Mucosa of descending colon (tissue), 3 donors: Measurements from ENCODE around the gene SORCS2. TPM values are rescaled to one million over a fixed set of nuclear protein-coding genes. Genes with fewer than 3 reads are reported as not detected.

ENCODE experiments used
- ATAC-seq: fragments of 200-7000 bp; cut with Tn5 transposase; one replicate; pipeline ENCODE4 v1.9.1; 2020; ENCODE audit warnings: mild to moderate bottlenecking, moderate library complexity
- DNase-seq, 3 donors: peaks; one replicate each; pipeline ENCODE4 v3.0.0-alpha.2; 2020
- H3K36me3 ChIP-seq: fragments of 200-600 bp; one replicate; pipeline ENCODE4 v1.8.0; 2021; ENCODE audit warnings: low read depth, mild to moderate bottlenecking
- H3K4me1 ChIP-seq: fragments of 200-600 bp; one replicate; pipeline ENCODE4 v1.8.0; 2021; ENCODE audit warnings: low read depth, mild to moderate bottlenecking
- H3K4me3 ChIP-seq: fragments of 200-600 bp; one replicate; pipeline ENCODE4 v1.8.0; 2021; ENCODE audit warnings: mild to moderate bottlenecking
- H3K9me3 ChIP-seq: fragments of 200-600 bp; one replicate; pipeline ENCODE4 v1.8.0; 2021; ENCODE audit warnings: mild to moderate bottlenecking
- CTCF ChIP-seq: fragments of 200-600 bp; IDR thresholded peaks from one replicate; pipeline ENCODE4 v1.8.0; 2022; ENCODE audit warnings: antibody characterized with exemption, mild to moderate bottlenecking
- intact Hi-C, 2 donors: fragments of 100-400 bp; cut with DNase I in 1 of 2; cut with micrococcal nuclease in 1 of 2; formaldehyde crosslinking; loops; one replicate each; pipeline versions ENCODE4 v1.11.0 to v1.11.1; 2022; cut with DNase I, micrococcal nuclease
- total RNA-seq, 3 donors: library from RNA; stranded (reverse); fragmentation: NEBNext Ultra II Directional in 2 of 3; extraction: Animal tissue kit (Norgen Biotek cat#: 25700) in 2 of 3; gene quantifications; one replicate each; pipeline versions ENCODE4 v1.2.1 to v1.2.4, GENCODE V29; 2021 to 2023
- donor health status: DM: no; HTN: no; CAD: no; lungs with moderate emphysema.
- donor health status: DM: no; HTN: no; CAD: no.
- donor health status: DM: no; HTN: yes; CAD: no.

SORCS2 gene
- total RNA-seq, 3 donors from 2014 or later = 0.20 to 3.1 (median 1.5) TPM

DNA sequence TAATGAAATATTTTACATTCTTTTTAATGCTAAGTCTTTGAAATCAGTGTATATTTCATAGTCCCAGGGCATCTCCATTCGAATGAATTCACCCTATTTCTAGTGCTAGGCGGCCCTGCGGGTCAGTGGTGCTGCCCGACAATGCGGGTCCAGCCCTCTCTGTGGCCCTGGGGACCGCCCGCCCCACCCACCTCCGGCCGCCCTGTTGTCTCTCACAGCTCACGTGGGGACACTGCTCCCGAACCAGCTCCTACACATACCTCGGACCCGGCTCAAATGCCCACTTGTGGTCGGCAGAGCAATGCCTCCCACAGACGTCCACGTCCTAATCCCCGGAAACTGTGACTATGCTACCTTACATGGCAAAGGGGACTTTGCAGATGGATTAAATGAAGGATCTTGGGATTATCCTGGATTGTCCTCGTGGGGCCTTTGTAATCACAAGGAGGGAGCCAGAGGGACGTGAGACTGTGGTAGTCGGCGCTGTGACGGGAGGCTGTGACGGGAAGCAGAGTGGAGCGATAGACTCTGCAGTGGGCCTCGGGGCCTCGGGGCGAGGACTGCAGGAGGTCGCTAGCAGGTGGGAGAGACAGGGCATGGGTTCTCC lies 334.7 kb downstream of the SORCS2 start:
- Histone ChIP-seq H3K36me3 (no peaks in the 10 kb centered on the region), H3K4me3 (no peak overlapping the region), H3K9me3 (no peaks in the 10 kb centered on the region), H3K4me1 (no peaks in the 10 kb centered on the region)
- no peak for DNase-seq
- no peak for TF ChIP-seq CTCF
- ATAC-seq = no peak
- intact Hi-C loops = no loop called here

GRCh38 chr4:7529368-7530080 lies 337.2 kb downstream of the SORCS2 start:
- no peak for TF ChIP-seq CTCF
- ATAC-seq = no peak
- Histone ChIP-seq H3K4me1 (no peaks in the 10 kb centered on the region), H3K4me3 (no peak overlapping the region), H3K9me3 (no peaks in the 10 kb centered on the region), H3K36me3 (no peaks in the 10 kb centered on the region)
- no peak for DNase-seq
- intact Hi-C loops = no loop called here

DNA sequence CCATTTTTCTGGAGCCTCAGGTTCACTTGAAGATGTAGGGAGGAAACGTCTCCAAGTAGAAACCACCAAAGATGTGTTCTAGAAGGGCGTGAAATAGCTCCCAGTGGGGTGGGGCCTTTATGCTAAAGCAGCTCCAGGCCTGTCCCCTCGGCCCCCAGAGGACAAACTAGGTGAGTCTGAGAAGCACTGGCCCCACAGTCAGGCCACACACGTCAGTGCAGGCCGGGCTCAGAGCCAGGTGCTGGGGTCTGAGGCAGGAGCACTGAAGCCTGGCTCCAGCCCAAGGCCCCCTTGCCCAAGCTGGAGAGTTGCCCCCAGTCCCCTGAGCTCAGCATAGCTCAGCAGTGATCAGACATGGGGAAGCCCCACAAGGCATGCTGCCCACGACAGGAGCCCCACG lies 337.7 kb downstream of the SORCS2 start:
- no peak for ATAC-seq
- no peak for TF ChIP-seq CTCF
- intact Hi-C loops = no loop called here
- no peaks in the 10 kb centered on the region for H3K9me3 ChIP-seq
- H3K36me3 ChIP-seq = no peaks in the 10 kb centered on the region
- H3K4me1 ChIP-seq = no peaks in the 10 kb centered on the region
- DNase-seq = no peak
- H3K4me3 ChIP-seq = no peak overlapping the region

- ATAC-seq = no peak
These were observed 338.7 kb downstream of the SORCS2 start for GRCh38 chr4:7530932-7531639.

DNA sequence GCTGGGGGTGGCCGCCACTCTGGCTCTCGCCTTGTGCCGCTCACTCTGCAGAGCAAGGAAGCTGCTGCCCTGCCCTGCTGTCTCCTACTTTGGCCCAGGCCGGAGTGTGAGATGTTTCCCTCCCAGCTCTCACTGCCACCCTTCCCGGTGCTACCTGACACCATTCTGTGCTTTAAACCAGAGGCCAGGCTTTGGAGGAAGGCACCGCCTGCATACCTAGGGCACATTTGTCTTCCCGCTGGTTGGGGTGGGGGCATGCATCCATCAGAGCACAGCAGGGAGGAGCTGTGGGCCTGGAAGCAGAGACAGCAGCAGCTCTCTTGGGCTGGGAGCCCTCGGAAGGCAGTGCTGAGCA lies 339.3 kb downstream of the SORCS2 start:
- no peaks in the 10 kb centered on the region for H3K4me1 ChIP-seq
- H3K36me3 ChIP-seq = no peaks in the 10 kb centered on the region
- H3K4me3 ChIP-seq = no peak overlapping the region
- no peaks in the 10 kb centered on the region for H3K9me3 ChIP-seq
- TF ChIP-seq CTCF = no peak
- ATAC-seq (no peak), DNase-seq (no peak)
- intact Hi-C loops = no loop called here

More at GRCh38 chr4:7530932-7531639, 338.7 kb downstream of the SORCS2 start:
- no peak for TF ChIP-seq CTCF
- Histone ChIP-seq H3K36me3 (no peaks in the 10 kb centered on the region), H3K9me3 (no peaks in the 10 kb centered on the region), H3K4me1 (no peaks in the 10 kb centered on the region), H3K4me3 (no peak overlapping the region)
- DNase-seq = no peak
- intact Hi-C loops = no loop called here
